MCF 10A (cell line): ENCODE results near the gene SLC16A3. TPM values are rescaled to one million over a fixed set of nuclear protein-coding genes. Genes with fewer than 3 reads are reported as not detected.

Experiments
- BruUV-seq: library from RNA; stranded (reverse); fragments of 400-500 nt; replicated peaks from 2 replicates; lab custom pipeline; 2021; lab: Mats Ljungman, UMichigan
- CTCF ChIA-PET: fragments of 300-600 bp; sonication (Branson Sonifier 250); formaldehyde crosslinking; extraction: SDS; loops from one replicate; lab custom pipeline; 2021; ENCODE audit warnings: antibody characterized with exemption, inconsistent platforms; lab: Yijun Ruan, JAX
- POLR2A ChIA-PET: fragments of 300-600, 350-650 bp; sonication (Branson Sonifier 250); formaldehyde crosslinking; extraction: SDS; loops from one replicate; lab custom pipeline; 2020; ENCODE audit warnings: antibody characterized with exemption, inconsistent platforms; lab: Yijun Ruan, JAX
- DNase-seq: peaks from one replicate; pipeline ENCODE4 v3.0.0-alpha.2; 2018; ENCODE audit not compliant: unreplicated experiment
- H3K27ac Mint-ChIP-seq: one replicate; pipeline ENCODE4 v1.8.0; 2022; ENCODE audit warnings: mild to moderate bottlenecking, low read depth, mixed read lengths; ENCODE audit not compliant: unreplicated experiment
- H3K27me3 Mint-ChIP-seq: one replicate; pipeline ENCODE4 v1.8.0; 2022; ENCODE audit warnings: mixed read lengths; ENCODE audit not compliant: insufficient read depth, unreplicated experiment
- H3K36me3 Mint-ChIP-seq: one replicate; pipeline ENCODE4 v1.8.0; 2022; ENCODE audit warnings: mild to moderate bottlenecking, moderate library complexity, mixed read lengths; ENCODE audit not compliant: insufficient read depth, unreplicated experiment
- H3K4me1 Mint-ChIP-seq: one replicate; pipeline ENCODE4 v1.8.0; 2022; ENCODE audit warnings: mixed read lengths; ENCODE audit not compliant: insufficient read depth, unreplicated experiment
- H3K4me3 Mint-ChIP-seq: one replicate; pipeline ENCODE4 v1.8.0; 2022; ENCODE audit warnings: mild to moderate bottlenecking, moderate library complexity, mixed read lengths; ENCODE audit not compliant: unreplicated experiment
- H3K9me3 Mint-ChIP-seq: one replicate; pipeline ENCODE4 v1.8.0; 2022; ENCODE audit warnings: mixed read lengths; ENCODE audit not compliant: unreplicated experiment
- intact Hi-C: fragments of 100-400 bp; cut with micrococcal nuclease; formaldehyde crosslinking; loops from 2 replicates; pipeline ENCODE4 v1.14.1; 2022
- total RNA-seq: library from RNA; stranded (reverse); gene quantifications from 2 replicates; pipeline ENCODE4 v1.2.3, GENCODE V29; 2022
- TF ChIP-seq, protein P1 (sequence below): fragments of 200-600 bp; IDR thresholded peaks from one replicate; pipeline ENCODE4 v1.8.0; 2022; ENCODE audit warnings: antibody characterized with exemption, mild to moderate bottlenecking; ENCODE audit not compliant: unreplicated experiment

SLC16A3 gene
- total RNA-seq, 1 experiment from 2014 or later: 350 TPM

DNA sequence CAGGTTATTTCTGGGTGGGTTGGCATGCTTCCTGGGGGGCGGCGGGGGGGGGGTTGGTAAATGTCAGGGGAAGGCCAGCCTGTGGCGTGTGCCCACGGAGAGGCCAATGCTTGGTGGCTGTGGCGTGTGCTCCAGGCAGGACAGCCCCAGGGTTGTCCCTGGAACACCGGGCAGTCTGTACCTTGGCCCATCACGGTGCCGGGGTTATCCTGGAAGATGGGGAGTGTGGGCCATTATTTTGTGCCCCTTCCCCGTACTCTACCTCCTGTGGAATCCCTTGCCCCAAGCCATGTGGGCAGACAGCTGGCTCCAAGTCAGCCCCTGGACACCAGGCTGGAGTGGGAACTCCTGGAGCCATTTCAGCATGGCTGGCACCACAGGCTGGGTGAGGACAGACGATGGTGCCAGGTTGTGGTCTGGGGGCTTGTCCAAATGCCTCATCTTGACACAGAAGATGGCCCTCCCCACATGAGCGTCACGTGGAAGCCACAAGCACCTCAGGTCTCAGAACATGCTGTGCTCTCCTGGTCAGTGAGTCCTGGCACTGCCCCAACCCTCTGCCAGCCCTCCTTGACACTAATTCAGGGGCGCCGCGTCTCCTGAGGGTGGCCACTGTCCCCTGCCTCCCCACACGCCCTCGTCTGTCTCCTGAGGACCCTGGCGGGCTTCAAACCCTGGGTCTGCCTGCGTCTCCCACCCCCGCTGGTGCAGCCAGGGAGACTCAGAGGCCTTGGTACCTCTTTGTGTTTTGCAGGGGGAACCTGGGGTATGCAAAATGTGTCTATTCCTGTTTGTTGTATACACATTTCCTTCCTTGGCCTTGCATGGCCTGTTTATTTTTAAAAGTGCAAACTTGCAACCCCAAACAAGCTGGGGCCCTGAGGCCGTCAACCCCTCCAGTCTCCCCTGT lies 4.3 kb downstream of the SLC16A3 start:
- no peak for DNase-seq
- H3K9me3 Mint-ChIP-seq: no peaks in the 10 kb centered on the region
- no peak overlapping the region for H3K4me3 Mint-ChIP-seq
- intact Hi-C loops: no loop called here
- ChIA-PET POLR2A (interaction anchor here (0.5 to 2.9 kb wide), 2 partner anchors 65 to 861 kb away, joined by 3 to 9 read pairs; no protein-coding TSS in a partner anchor), CTCF (interaction anchor here (0.6 to 1.1 kb wide), 2 partner anchors 11 to 27 kb away, joined by 3 read pairs; no protein-coding TSS in a partner anchor)
- TF ChIP-seq, protein P1, sequence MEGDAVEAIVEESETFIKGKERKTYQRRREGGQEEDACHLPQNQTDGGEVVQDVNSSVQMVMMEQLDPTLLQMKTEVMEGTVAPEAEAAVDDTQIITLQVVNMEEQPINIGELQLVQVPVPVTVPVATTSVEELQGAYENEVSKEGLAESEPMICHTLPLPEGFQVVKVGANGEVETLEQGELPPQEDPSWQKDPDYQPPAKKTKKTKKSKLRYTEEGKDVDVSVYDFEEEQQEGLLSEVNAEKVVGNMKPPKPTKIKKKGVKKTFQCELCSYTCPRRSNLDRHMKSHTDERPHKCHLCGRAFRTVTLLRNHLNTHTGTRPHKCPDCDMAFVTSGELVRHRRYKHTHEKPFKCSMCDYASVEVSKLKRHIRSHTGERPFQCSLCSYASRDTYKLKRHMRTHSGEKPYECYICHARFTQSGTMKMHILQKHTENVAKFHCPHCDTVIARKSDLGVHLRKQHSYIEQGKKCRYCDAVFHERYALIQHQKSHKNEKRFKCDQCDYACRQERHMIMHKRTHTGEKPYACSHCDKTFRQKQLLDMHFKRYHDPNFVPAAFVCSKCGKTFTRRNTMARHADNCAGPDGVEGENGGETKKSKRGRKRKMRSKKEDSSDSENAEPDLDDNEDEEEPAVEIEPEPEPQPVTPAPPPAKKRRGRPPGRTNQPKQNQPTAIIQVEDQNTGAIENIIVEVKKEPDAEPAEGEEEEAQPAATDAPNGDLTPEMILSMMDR: no peak
- H3K27ac Mint-ChIP-seq: no peak overlapping the region
- BruUV-seq: no TSS peak
- peaks cover 4% of the 10 kb centered on the region for H3K4me1 Mint-ChIP-seq
- H3K27me3 Mint-ChIP-seq: no peaks in the 10 kb centered on the region
- peaks cover 49% of the 10 kb centered on the region for H3K36me3 Mint-ChIP-seq

DNA sequence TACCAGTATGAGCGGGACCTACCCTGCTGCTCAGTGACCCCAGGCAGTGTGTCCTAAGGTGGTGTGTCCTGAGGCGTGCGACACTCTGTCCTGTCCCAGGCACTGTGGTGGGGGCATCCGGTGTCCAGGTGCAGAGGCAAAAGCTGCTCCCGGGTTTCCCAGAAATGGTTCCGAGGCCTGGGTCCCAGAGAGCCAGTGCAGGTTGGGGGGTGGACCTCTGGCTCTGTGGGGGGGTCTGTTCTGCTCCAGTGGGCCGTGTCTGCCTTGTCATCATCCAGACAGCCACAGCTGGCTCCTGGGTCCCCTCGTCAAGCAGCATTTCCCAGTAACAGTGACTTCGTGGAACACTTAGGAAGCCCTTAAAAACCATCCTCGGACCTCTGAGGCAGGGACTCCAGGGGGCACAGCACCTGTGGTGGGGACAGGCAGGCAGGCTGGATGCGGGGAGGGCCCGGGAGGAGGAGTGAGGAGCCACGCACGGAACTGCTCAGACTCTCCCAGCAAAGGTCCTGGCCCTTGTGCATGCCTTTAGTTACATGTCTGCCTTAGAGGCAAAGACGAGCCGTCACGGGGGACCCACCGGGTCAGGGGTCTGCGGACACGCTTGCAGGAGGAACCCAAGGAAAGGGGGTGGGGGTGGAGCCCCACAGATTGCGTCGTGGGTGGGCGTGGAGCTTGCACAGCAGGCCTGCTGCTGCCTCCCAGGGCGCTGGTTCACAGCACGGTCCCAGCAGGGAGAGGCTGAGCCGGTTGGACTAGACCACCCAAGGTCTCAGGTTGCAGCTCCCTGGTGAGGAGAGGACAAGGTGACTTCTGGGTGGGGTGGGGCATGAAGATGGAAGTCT lies 5.6 kb downstream of the SLC16A3 start:
- Mint-ChIP-seq H3K4me3 (peak overlapping the region; percentile 47), H3K27ac (no peak overlapping the region), H3K9me3 (no peaks in the 10 kb centered on the region), H3K36me3 (peaks cover 63% of the 10 kb centered on the region), H3K27me3 (no peaks in the 10 kb centered on the region), H3K4me1 (peaks cover 10% of the 10 kb centered on the region)
- TF ChIP-seq, protein P1: no peak
- no TSS peak for BruUV-seq
- DNase-seq: no peak
- ChIA-PET CTCF (interaction anchor here (0.7 to 2.4 kb wide), 3 partner anchors 28 to 197 kb away, joined by 3 to 15 read pairs (median 3); partner anchors contain the start of gene DCXR), POLR2A (interaction anchor here (1.7 to 2.4 kb wide), 6 partner anchors 10 to 64 kb away, joined by 3 to 35 read pairs (median 8); partner anchors contain the start of gene CSNK1D)
- intact Hi-C loops: no loop called here

DNA sequence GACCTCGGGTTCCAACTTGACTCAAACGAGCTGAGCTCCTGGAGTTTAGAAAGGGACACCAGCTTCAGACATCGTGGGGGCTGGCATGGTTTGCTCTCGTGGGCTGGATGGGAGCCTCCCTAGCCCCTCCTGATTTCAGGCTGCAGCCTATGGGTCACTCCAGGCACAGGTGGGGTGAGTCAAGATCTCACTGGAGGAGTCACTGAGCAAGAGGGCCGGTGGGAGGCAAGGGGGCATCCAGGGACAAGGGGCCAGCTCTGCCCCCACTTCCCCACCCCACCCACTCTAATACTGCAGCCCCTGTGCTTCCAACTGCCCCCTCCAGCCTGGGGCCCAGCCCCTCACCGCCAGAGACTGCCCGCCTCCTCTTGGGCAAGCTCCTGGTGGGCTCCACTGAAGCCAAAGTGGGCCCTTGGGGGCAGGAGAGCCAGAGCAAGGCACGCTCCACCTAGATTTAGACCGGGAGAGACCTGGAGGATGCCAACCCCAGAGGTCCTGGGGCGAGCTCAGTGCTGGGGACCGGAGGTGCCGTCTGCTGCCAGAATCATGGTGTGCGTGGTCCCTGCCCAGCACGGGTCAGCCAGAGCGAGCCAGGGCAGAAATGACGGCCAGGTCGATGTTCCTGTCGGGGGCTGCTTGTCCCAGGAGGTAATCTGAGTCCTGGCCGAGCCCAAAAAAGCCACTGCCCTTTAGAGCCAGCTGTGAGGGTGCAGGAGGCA lies 6.4 kb downstream of the SLC16A3 start:
- Mint-ChIP-seq H3K27ac (no peak overlapping the region), H3K4me1 (peaks cover 15% of the 10 kb centered on the region), H3K9me3 (no peaks in the 10 kb centered on the region), H3K36me3 (peaks cover 70% of the 10 kb centered on the region), H3K4me3 (peak overlapping the region; percentile 47), H3K27me3 (no peaks in the 10 kb centered on the region)
- intact Hi-C loops: no loop called here
- POLR2A ChIA-PET: interaction anchor here (0.7 to 2.4 kb wide), 11 partner anchors 9 to 124 kb away, joined by 3 to 35 read pairs (median 5); partner anchors contain the start of gene CSNK1D
- DNase-seq: no peak
- TF ChIP-seq, protein P1: no peak
- no TSS peak for BruUV-seq
- CTCF ChIA-PET: interaction anchor here (0.6 to 2.4 kb wide), 11 partner anchors 20 to 292 kb away, joined by 3 to 15 read pairs (median 4); partner anchors contain the start of gene DCXR
